Activated naive CD4-positive, alpha-beta T cell treated with anti-CD3 and anti-CD28 coated beads, Interleukin-2, amount 50 U/mL, for 72 hours (primary cell): ENCODE measurements around the gene OR10J4. TPM values are rescaled to one million over a fixed set of nuclear protein-coding genes. Genes with fewer than 3 reads are reported as not detected.

Experiments
- ATAC-seq, 2 donors: fragments of 150-1000 bp; cut with Tn5 transposase; 2 replicates each; pipeline ENCODE4 v1.10.0; 2021; ENCODE audit warnings: mild to moderate bottlenecking in 2 of 2, moderate library complexity in 2 of 2
- DNase-seq, 2 donors: peaks; one replicate each; pipeline ENCODE4 v3.0.0; 2021 to 2022; ENCODE audit warnings: low spot score in 2 of 2
- H3K27ac Mint-ChIP-seq, 2 donors: one replicate each; pipeline ENCODE4 v1.8.0; 2022; ENCODE audit warnings: mild to moderate bottlenecking in 2 of 2, mixed read lengths in 2 of 2
- H3K36me3 Mint-ChIP-seq, 2 donors: one replicate each; pipeline ENCODE4 v1.8.0; 2022; ENCODE audit warnings: mixed read lengths in 2 of 2
- H3K9me3 Mint-ChIP-seq, 2 donors: one replicate each; pipeline ENCODE4 v1.8.0; 2022; ENCODE audit warnings: mixed read lengths in 2 of 2
- total RNA-seq, 2 donors: library from RNA; stranded (reverse); gene quantifications; one replicate each; pipeline ENCODE4 v1.2.3, GENCODE V29; 2022

OR10J4 gene
- total RNA-seq, 2 donors from 2014 or later = not detected

DNA sequence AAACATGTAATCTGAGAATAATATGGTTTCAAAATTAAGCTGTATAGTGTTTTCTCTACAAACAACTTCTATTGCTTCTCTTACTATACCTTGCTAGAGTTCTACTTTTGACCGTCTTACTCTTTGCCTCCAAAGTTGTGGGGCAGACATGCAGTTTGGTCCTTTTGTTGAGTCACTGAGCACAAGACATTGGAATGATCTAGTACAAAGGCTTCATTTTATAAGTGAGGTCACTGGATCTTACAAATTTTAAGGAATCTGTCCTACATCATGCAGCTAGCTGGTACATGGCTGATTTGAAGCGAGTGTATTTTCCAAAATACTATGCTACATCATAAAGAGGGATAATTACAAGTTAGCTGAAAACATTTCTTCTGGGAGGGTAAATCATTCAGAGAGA, 36.3 kb downstream of the OR10J4 start:
- ATAC-seq (no peak), DNase-seq (no peak)
- Mint-ChIP-seq H3K27ac (no peak overlapping the region), H3K36me3 (no peaks in the 10 kb centered on the region), H3K9me3 (peaks cover 3 to 5% of the 10 kb centered on the region in 2 donors)

- Mint-ChIP-seq H3K9me3 (peaks cover 0 to 3% of the 10 kb centered on the region in 2 donors), H3K36me3 (no peaks in the 10 kb centered on the region), H3K27ac (no peak overlapping the region)
- ATAC-seq (no peak), DNase-seq (no peak)
These were observed 38.0 kb downstream of the OR10J4 start for GRCh38 chr1:159469921-159470533.

GRCh38 chr1:159473335-159473734, 41.3 kb downstream of the OR10J4 start:
- H3K9me3 Mint-ChIP-seq = no peaks in the 10 kb centered on the region

DNA sequence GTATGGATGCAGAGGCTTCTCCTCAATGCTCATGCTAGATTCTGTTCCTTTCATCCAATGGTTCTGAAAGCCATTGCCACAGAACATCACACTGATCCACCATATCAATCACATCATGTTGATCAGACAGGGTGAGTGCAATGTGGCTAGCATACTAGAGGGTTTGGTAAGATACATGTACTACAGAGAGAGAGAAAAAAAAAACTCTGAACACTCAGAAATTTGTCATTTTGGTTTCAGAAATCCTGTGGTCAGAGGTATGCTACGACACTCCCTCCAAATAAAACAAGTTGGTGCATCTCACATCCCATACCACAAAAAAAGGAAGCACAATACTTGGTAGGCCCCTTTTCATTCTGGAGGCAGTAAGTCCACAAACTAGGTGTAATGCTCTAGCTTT, 42.9 kb downstream of the OR10J4 start:
- ATAC-seq = no peak
- Mint-ChIP-seq H3K9me3 (no peaks in the 10 kb centered on the region), H3K27ac (no peak overlapping the region), H3K36me3 (no peaks in the 10 kb centered on the region)
- no peak for DNase-seq

More at GRCh38 chr1:159473335-159473734, 41.3 kb downstream of the OR10J4 start:
- DNase-seq (no peak), ATAC-seq (no peak)
- H3K36me3 Mint-ChIP-seq = no peaks in the 10 kb centered on the region
- H3K27ac Mint-ChIP-seq = no peak overlapping the region

Other genes starting within 250 kb of the OR10J4 start
- gene ACKR1, start 227.3 kb upstream of the OR10J4 start, total RNA-seq = not detected
- under 1 TPM; 0.20 to 0.21 TPM for gene FCER1A, start 129.9 kb upstream of the OR10J4 start, total RNA-seq
- gene OR10J1, start 7.5 kb downstream of the OR10J4 start, total RNA-seq = not detected
- not detected for gene OR10J5, start 103.8 kb downstream of the OR10J4 start, total RNA-seq
- gene APCS, start 155.6 kb downstream of the OR10J4 start, total RNA-seq = not detected